ENCODE measurements around the gene RBM18.

- TF ChIP-seq CTCF (IDR thresholded peaks at IDR 0.05) (no peak), POLR2A (IDR thresholded peaks at IDR 0.05) (no peak)
Measured at GRCh38 chr9:122229485-122229837, 35.2 kb downstream of the RBM18 start.

All from esophagus squamous epithelium (tissue), 4 donors.